HL-60 (cell line): Measurements from ENCODE around the gene TCTN1.
"Not testable (repeated sequence)": the region's sequence is repeated elsewhere in the genome, so short reads cannot be mapped to it uniquely, and the experiment has no call there.

Source experiments
- DNase-seq, 2 experiments: peaks; one replicate each; pipeline ENCODE4 v3.0.0-alpha.2; 2010 to 2020; ENCODE audit warnings: low read depth in 1 of 2, low spot score in 1 of 2
- H3K27ac ChIP-seq: fragments of 250-450 bp; sonication (Bioruptor Pico); replicated peaks from 2 replicates; pipeline ENCODE4 v1.5.1; 2020; ENCODE audit warnings: mild to moderate bottlenecking, moderate library complexity
- H3K27me3 ChIP-seq: fragments of 250-450 bp; sonication (Bioruptor Pico); 2 replicates; pipeline ENCODE4 v1.5.1; 2021; ENCODE audit warnings: mild to moderate bottlenecking, moderate library complexity; ENCODE audit not compliant: insufficient read depth, poor library complexity, severe bottlenecking
- H3K4me3 ChIP-seq: replicated peaks from 2 replicates; pipeline ENCODE4 v1.5.1; 2011; ENCODE audit warnings: mild to moderate bottlenecking, control low read depth, low read length; ENCODE audit not compliant: insufficient read depth
- GABPA ChIP-seq: IDR thresholded peaks from 2 replicates; pipeline ENCODE4 v1.6.1; 2012; ENCODE audit warnings: low read depth
- POLR2AphosphoS5 ChIP-seq: IDR thresholded peaks from 2 replicates; pipeline ENCODE4 v1.6.1; 2012; ENCODE audit warnings: low read depth
- SPI1 ChIP-seq: IDR thresholded peaks from 2 replicates; pipeline ENCODE4 v1.6.1; 2012; ENCODE audit warnings: low read depth, mild to moderate bottlenecking, borderline replicate concordance
- TF ChIP-seq, protein P1 (sequence below): IDR thresholded peaks from one replicate; pipeline ENCODE4 v1.5.1; 2011; ENCODE audit warnings: low read length, control low read depth, inconsistent platforms; ENCODE audit not compliant: insufficient read depth
- TF ChIP-seq, protein P2 (sequence below): IDR thresholded peaks from 2 replicates; pipeline ENCODE4 v1.6.1; 2012; ENCODE audit warnings: low read depth; ENCODE audit not compliant: insufficient replicate concordance

The TCTN1 gene

DNA sequence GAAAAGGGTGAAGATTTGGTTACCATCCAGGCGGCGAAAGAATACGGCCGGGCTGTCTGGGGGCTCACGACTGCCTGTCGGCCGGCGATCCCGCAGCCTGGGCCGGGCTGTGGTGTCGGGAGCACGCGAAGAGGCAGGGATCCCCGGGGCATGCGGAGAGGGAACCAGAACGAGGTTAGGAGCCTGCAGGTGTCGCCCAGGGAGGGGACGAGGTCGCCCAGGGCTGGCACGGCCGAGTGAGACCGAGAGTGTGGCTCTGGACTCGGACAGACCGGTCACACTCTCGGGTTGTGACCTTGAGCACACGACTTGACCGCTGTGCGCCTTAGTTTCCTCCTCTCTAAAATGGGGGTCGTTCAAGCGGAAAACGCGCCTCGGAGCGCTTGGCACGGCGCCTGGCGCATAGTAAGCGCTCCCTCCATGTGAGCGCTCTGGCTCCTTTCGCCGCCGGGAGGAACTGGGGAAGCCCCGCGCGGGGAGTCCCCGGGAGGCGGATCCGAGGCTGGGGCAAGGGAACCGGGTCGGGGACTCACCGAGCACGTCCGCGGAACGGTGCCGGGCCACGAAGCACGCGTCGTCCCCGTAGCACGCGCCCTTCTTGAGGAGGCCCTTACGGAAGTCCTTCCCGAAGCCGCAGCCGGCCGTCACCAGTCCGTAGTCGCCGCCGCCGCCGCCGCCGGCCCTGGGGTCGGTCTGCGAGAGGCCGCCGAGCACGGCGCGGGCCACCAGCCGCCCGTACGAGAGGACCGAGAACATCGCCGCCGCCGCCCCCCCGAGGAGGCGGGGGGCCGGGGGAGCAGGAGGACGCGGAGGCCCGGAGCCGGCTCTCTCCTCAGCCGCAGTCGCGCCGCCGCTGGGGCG lies 31.4 kb upstream of the TCTN1 start:
- H3K27me3 ChIP-seq: no peaks in the 10 kb centered on the region
- peak overlapping the region; percentile 88 for H3K4me3 ChIP-seq
- DNase-seq: peak; percentile 44 to 50
- peak; percentile 40; the same call in 1 of the 2 replicates for TF ChIP-seq POLR2AphosphoS5
- TF ChIP-seq, protein P1, sequence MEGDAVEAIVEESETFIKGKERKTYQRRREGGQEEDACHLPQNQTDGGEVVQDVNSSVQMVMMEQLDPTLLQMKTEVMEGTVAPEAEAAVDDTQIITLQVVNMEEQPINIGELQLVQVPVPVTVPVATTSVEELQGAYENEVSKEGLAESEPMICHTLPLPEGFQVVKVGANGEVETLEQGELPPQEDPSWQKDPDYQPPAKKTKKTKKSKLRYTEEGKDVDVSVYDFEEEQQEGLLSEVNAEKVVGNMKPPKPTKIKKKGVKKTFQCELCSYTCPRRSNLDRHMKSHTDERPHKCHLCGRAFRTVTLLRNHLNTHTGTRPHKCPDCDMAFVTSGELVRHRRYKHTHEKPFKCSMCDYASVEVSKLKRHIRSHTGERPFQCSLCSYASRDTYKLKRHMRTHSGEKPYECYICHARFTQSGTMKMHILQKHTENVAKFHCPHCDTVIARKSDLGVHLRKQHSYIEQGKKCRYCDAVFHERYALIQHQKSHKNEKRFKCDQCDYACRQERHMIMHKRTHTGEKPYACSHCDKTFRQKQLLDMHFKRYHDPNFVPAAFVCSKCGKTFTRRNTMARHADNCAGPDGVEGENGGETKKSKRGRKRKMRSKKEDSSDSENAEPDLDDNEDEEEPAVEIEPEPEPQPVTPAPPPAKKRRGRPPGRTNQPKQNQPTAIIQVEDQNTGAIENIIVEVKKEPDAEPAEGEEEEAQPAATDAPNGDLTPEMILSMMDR: no peak
- peak overlapping the region; percentile 87 for H3K27ac ChIP-seq

DNA sequence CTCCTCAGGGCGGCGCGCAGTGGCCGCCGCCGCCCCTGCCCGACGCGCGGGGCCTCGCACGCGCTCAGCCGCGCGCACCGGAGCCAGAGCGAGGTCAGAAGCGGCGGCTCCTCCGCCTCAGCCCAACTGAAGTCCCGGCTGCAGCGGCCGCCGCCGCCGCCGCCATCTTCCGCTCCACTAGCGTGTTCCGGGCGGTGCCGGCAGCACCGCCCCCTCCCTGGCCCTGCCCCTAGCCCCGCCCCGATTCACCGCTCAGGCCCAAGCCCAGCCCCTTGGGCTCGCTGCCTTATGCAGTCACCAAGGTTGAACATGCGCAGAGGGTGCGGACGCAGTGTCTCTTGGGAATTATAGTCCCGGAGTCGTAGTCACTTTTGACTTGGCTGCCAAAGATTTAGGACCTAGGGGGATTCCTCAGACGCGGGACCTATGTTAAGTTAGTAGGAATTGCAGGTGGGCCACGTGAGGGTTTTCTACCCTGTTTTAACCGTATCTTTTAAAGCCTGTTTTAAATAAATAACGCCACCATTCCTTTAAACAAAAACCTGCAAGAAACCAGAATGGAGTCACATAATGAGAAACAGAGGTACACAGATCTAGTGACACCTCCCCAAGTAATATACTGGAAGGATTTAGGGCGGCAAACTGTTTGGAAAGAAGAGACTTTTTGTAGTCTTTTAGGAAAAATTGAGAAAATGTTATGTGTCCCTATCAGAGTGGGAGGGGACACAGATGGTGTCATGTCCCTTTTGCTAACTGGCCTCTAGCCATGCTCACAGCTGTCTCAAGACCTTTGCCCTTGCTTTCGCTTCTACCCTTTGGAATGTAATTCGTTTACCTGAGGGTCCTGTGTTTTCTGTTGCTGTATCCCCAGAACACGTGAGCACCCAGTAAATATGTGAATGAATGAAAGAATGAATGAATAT lies 30.5 kb upstream of the TCTN1 start, which contains the start of gene PPTC7:
Gene PPTC7 (minus strand): TSS at position 182 of the 923 bp plus-strand sequence. CDS start 287 bp downstream, outside the sequence.
- Histone ChIP-seq H3K27ac (peak within 1 kb of the TSS; percentile 87), H3K27me3 (no peaks in the 10 kb centered on the region), H3K4me3 (peak within 1 kb of the TSS; percentile 88)
- peak; percentile 89 to 97 for DNase-seq
- TF ChIP-seq POLR2AphosphoS5: peak; percentile 49; the same call in 1 of the 2 replicates
- TF ChIP-seq, protein P2, sequence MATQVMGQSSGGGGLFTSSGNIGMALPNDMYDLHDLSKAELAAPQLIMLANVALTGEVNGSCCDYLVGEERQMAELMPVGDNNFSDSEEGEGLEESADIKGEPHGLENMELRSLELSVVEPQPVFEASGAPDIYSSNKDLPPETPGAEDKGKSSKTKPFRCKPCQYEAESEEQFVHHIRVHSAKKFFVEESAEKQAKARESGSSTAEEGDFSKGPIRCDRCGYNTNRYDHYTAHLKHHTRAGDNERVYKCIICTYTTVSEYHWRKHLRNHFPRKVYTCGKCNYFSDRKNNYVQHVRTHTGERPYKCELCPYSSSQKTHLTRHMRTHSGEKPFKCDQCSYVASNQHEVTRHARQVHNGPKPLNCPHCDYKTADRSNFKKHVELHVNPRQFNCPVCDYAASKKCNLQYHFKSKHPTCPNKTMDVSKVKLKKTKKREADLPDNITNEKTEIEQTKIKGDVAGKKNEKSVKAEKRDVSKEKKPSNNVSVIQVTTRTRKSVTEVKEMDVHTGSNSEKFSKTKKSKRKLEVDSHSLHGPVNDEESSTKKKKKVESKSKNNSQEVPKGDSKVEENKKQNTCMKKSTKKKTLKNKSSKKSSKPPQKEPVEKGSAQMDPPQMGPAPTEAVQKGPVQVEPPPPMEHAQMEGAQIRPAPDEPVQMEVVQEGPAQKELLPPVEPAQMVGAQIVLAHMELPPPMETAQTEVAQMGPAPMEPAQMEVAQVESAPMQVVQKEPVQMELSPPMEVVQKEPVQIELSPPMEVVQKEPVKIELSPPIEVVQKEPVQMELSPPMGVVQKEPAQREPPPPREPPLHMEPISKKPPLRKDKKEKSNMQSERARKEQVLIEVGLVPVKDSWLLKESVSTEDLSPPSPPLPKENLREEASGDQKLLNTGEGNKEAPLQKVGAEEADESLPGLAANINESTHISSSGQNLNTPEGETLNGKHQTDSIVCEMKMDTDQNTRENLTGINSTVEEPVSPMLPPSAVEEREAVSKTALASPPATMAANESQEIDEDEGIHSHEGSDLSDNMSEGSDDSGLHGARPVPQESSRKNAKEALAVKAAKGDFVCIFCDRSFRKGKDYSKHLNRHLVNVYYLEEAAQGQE: no peak

DNA sequence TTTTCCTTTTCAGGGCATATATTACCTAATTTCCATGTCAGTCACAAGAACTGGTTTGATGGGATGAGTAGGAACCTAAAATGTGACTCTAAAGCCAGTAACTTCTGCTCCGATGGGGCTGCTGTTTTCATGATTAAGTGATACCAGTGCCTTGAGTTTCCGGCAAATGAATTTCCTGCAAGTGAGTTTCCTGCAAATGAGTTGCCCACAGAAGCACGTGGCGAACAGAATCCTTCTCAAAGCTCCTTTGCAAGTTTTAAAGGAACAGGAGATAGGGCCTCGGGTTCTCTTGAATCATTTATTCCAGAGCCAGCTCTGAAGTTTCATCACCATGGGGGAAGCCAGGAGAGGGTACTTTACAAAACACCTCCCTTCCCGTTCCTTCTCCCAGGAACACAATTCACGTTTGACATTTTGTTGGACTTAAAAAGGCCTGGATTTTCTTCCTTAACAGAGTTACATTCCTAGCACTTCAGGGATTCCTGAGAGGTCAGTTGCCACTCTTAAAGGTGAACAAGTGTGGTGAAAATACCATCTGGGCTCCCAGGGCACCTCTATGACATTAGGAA lies 28.6 kb upstream of the TCTN1 start:
- TF ChIP-seq, protein P2: no peak
- TF ChIP-seq GABPA (no peak), POLR2AphosphoS5 (no peak), SPI1 (no peak)
- TF ChIP-seq, protein P1: no peak
- H3K27me3 ChIP-seq: no peaks in the 10 kb centered on the region
- peak overlapping the region; percentile 16 for H3K27ac ChIP-seq
- DNase-seq: peak in 1 of 2 experiments; percentile 48
- no peak overlapping the region for H3K4me3 ChIP-seq

DNA sequence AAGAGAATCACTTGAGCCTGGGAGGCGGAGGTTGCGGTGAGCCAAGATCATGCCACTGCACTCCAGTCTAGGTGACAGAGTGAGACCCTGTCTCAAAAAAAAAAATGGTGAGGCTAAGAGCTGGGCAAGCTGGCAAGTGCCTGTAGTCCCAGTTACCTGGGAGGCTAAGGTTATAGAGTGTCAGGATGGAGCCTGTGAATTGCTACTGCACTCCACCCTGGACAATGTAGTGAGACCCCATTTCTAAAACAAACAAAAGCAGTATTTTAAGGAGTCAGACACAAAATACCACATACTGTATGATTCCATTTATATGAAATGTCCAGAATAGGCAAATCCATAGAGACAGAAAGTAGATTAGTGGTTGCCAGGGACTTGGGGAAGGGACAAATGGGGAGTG lies 26.8 kb upstream of the TCTN1 start:
- not testable (repeated sequence) for H3K4me3 ChIP-seq, H3K27ac ChIP-seq, DNase-seq, H3K27me3 ChIP-seq
